KMS-11 (cell line): ENCODE results near the gene ASPHD2.
A peak's percentile ranks its signal among the peaks of the same experiment; 100 is the strongest.

ENCODE experiments used
- H2AFZ ChIP-seq: fragments of 200-600 bp; sonication (generic); 2 replicates; pipeline ENCODE4 v1.6.1; 2016; ENCODE audit warnings: antibody characterized with exemption, mixed run types, low read depth
- H3K27ac ChIP-seq: fragments of 200-600 bp; sonication (generic); 2 replicates; pipeline ENCODE4 v1.6.1; 2016; ENCODE audit warnings: mild to moderate bottlenecking, mixed run types
- H3K27me3 ChIP-seq: fragments of 200-600 bp; sonication (generic); 2 replicates; pipeline ENCODE4 v1.6.1; 2017; ENCODE audit warnings: mild to moderate bottlenecking, low read depth, mixed run types, moderate library complexity; ENCODE audit not compliant: insufficient read depth
- H3K36me3 ChIP-seq: fragments of 200-600 bp; sonication (generic); 2 replicates; pipeline ENCODE4 v1.6.1; 2017; ENCODE audit warnings: mild to moderate bottlenecking, mixed run types; ENCODE audit not compliant: insufficient read depth
- H3K4me1 ChIP-seq: fragments of 200-600 bp; sonication (generic); 2 replicates; pipeline ENCODE4 v1.6.1; 2016; ENCODE audit warnings: mild to moderate bottlenecking, low read depth, mixed run types; ENCODE audit not compliant: poor library complexity, severe bottlenecking
- H3K4me2 ChIP-seq: fragments of 200-600 bp; sonication (generic); 2 replicates; pipeline ENCODE4 v1.7.0; 2016; ENCODE audit warnings: mild to moderate bottlenecking, mixed run types
- H3K4me3 ChIP-seq: fragments of 200-600 bp; sonication (generic); IDR thresholded peaks from 2 replicates; pipeline ENCODE4 v1.6.1; 2017; ENCODE audit warnings: low read depth, low read length, mixed read lengths; ENCODE audit not compliant: insufficient read depth
- H3K79me2 ChIP-seq: fragments of 200-600 bp; sonication (generic); 2 replicates; pipeline ENCODE4 v1.6.1; 2016; ENCODE audit warnings: low read depth, mixed run types; ENCODE audit not compliant: insufficient read depth
- H3K9ac ChIP-seq: fragments of 200-600 bp; sonication (generic); 2 replicates; pipeline ENCODE4 v1.6.1; 2016; ENCODE audit warnings: mild to moderate bottlenecking, mixed run types
- H4K20me1 ChIP-seq: fragments of 200-600 bp; sonication (generic); 2 replicates; pipeline ENCODE4 v1.6.1; 2016; ENCODE audit warnings: mild to moderate bottlenecking, mixed run types; ENCODE audit not compliant: insufficient read depth
- TF ChIP-seq, protein P1 (sequence below): fragments of 200-600 bp; sonication (generic); conservative IDR thresholded peaks from 2 replicates; pipeline ENCODE4 v1.6.1; 2017; ENCODE audit warnings: low read depth, mild to moderate bottlenecking, antibody characterized with exemption, low read length, moderate library complexity, mixed read lengths

The ASPHD2 gene

DNA sequence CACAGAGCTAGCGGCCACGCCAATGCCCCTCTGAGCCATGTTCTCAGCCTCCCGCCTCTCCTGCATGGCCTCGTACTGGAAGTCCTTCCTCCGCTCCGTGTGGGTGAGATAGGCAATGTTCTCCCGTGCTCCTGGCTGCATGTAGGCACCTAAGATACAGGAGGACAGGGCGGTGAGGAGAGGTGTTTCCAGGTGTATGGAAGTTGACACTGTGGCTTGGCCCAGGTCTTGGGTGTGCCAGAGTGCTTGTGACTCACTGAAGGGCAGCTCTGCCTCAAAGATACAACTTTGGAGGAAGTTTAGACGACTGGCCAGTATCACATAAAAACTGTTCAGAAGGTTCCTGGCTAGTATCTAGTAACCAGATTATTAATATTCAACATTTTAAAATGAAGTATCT, 63.2 kb downstream of the ASPHD2 start:
- Histone ChIP-seq H3K4me1 (peaks cover 99% of the 10 kb centered on the region), H3K27me3 (no peaks in the 10 kb centered on the region), H3K36me3 (peaks cover 39% of the 10 kb centered on the region; the same call in 1 of the 2 replicates), H2AFZ (no peak overlapping the region), H3K79me2 (peaks cover 53% of the 10 kb centered on the region), H4K20me1 (no peaks in the 10 kb centered on the region), H3K27ac (no peak overlapping the region), H3K4me2 (no peak overlapping the region; the same call in 1 of the 2 replicates), H3K9ac (no peak overlapping the region), H3K4me3 (no peak overlapping the region)
- TF ChIP-seq, protein P1, sequence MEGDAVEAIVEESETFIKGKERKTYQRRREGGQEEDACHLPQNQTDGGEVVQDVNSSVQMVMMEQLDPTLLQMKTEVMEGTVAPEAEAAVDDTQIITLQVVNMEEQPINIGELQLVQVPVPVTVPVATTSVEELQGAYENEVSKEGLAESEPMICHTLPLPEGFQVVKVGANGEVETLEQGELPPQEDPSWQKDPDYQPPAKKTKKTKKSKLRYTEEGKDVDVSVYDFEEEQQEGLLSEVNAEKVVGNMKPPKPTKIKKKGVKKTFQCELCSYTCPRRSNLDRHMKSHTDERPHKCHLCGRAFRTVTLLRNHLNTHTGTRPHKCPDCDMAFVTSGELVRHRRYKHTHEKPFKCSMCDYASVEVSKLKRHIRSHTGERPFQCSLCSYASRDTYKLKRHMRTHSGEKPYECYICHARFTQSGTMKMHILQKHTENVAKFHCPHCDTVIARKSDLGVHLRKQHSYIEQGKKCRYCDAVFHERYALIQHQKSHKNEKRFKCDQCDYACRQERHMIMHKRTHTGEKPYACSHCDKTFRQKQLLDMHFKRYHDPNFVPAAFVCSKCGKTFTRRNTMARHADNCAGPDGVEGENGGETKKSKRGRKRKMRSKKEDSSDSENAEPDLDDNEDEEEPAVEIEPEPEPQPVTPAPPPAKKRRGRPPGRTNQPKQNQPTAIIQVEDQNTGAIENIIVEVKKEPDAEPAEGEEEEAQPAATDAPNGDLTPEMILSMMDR: no peak

DNA sequence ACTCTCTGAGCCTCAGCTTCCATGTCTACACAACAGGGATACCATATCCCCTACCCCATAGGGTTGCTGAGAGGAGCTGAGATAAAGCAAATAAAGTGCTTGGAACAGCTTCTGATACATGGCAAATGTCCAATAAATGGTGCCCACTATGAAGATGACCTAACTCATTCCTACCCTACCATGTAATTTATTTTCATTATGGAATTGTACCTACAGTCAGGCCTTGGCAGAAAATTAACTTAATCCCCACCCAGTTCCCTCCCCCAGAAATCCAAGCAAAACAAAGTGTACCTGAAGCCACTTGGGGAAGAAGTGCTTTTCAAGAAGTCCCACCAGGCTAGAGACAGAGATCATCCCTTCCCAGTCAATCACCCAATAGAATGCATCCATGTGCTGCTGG, 65.4 kb downstream of the ASPHD2 start:
- Histone ChIP-seq H3K27ac (peak overlapping the region; percentile 20; the same call in 1 of the 2 replicates), H3K36me3 (peaks cover 44% of the 10 kb centered on the region; the same call in 1 of the 2 replicates), H3K79me2 (peaks cover 55% of the 10 kb centered on the region; the same call in 1 of the 2 replicates), H3K4me1 (peaks cover 87% of the 10 kb centered on the region), H3K4me2 (peak overlapping the region; percentile 36; the same call in 1 of the 2 replicates), H3K9ac (no peak overlapping the region; the same call in 1 of the 2 replicates), H4K20me1 (no peaks in the 10 kb centered on the region), H3K27me3 (no peaks in the 10 kb centered on the region), H2AFZ (no peak overlapping the region), H3K4me3 (no peak overlapping the region)
- TF ChIP-seq, protein P1: no peak
